OCI-LY1 (cell line): ENCODE measurements around the gene EML6.

ENCODE experiments used
- H2AFZ ChIP-seq: fragments of 200-600 bp; sonication (generic), shearing (Covaris generic); 2 replicates; pipeline ENCODE4 v1.6.0; 2014; ENCODE audit warnings: antibody characterized with exemption, mild to moderate bottlenecking, low read length
- H3F3A ChIP-seq: fragments of 200-600 bp; sonication (generic), shearing (Covaris generic); 2 replicates; pipeline ENCODE4 v1.6.0; 2014; ENCODE audit warnings: mild to moderate bottlenecking, antibody characterized with exemption, low read length, moderate library complexity; ENCODE audit not compliant: insufficient read depth
- H3K27ac ChIP-seq: fragments of 200-600 bp; sonication (generic); 2 replicates; pipeline ENCODE4 v1.5.1; 2014; ENCODE audit warnings: low read length, mixed run types, mild to moderate bottlenecking, low read depth; ENCODE audit not compliant: poor library complexity, severe bottlenecking
- H3K27me3 ChIP-seq: fragments of 200-600 bp; sonication (generic); 2 replicates; pipeline ENCODE4 v1.6.0; 2014; ENCODE audit warnings: antibody characterized with exemption, mild to moderate bottlenecking, low read length, moderate library complexity; ENCODE audit not compliant: insufficient read depth
- H3K36me3 ChIP-seq: fragments of 200-600 bp; sonication (generic); 2 replicates; pipeline ENCODE4 v1.6.1; 2014; ENCODE audit warnings: mild to moderate bottlenecking, antibody characterized with exemption, low read length, moderate library complexity, mixed read lengths; ENCODE audit not compliant: insufficient read depth
- H3K4me1 ChIP-seq: fragments of 200-600 bp; sonication (generic); 2 replicates; pipeline ENCODE4 v1.5.1; 2014; ENCODE audit warnings: mild to moderate bottlenecking, low read length, moderate library complexity; ENCODE audit not compliant: insufficient read depth, severe bottlenecking
- H3K4me2 ChIP-seq: fragments of 200-600 bp; sonication (generic), shearing (Covaris generic); 2 replicates; pipeline ENCODE4 v1.6.1; 2014; ENCODE audit warnings: low read length
- H3K4me3 ChIP-seq: fragments of 200-600 bp; sonication (generic); 2 replicates; pipeline ENCODE4 v1.5.1; 2014; ENCODE audit warnings: low read length, low read depth, mild to moderate bottlenecking, mixed read lengths; ENCODE audit not compliant: poor library complexity, severe bottlenecking
- H3K79me2 ChIP-seq: fragments of 200-600 bp; shearing (Covaris generic); 2 replicates; pipeline ENCODE4 v1.6.1; 2016; ENCODE audit warnings: mixed run types, low read length, mixed read lengths; ENCODE audit not compliant: insufficient read depth
- H3K9ac ChIP-seq: fragments of 200-600 bp; sonication (generic), shearing (Covaris generic); 2 replicates; pipeline ENCODE4 v1.6.1; 2014; ENCODE audit warnings: mild to moderate bottlenecking, low read length, mixed read lengths
- H3K9me2 ChIP-seq: fragments of 200-600 bp; sonication (generic), shearing (Covaris generic); 2 replicates; pipeline ENCODE4 v1.6.1; 2014; ENCODE audit warnings: low read depth, mild to moderate bottlenecking, low read length, mixed read lengths
- H3K9me3 ChIP-seq: fragments of 200-600 bp; shearing (Covaris generic); 2 replicates; pipeline ENCODE4 v1.6.1; 2014; ENCODE audit warnings: low read length, mixed read lengths
- H4K20me1 ChIP-seq: fragments of 200-600 bp; sonication (generic), shearing (Covaris generic); 2 replicates; pipeline ENCODE4 v1.6.0; 2016; ENCODE audit warnings: mild to moderate bottlenecking, low read length; ENCODE audit not compliant: insufficient read depth
- CTCF ChIP-seq: fragments of 200-600 bp; sonication (generic), shearing (Covaris generic); IDR thresholded peaks from 2 replicates; pipeline ENCODE4 v1.5.1; 2017; ENCODE audit warnings: mild to moderate bottlenecking, antibody characterized with exemption, low read length, moderate library complexity, mixed read lengths
- EZH2 ChIP-seq: fragments of 200-600 bp; sonication (generic), shearing (Covaris generic); IDR thresholded peaks from 2 replicates; pipeline ENCODE4 v1.8.0; 2017; ENCODE audit warnings: borderline replicate concordance, mixed run types, mild to moderate bottlenecking, antibody characterized with exemption, low read length, moderate library complexity, mixed read lengths

Gene EML6

GRCh38 chr2:54728669-54729120 is 5.2 kb downstream of the EML6 start:
- Histone ChIP-seq H3K4me3 (no peak overlapping the region), H3K9ac (no peak overlapping the region), H3K27me3 (no peaks in the 10 kb centered on the region), H3K79me2 (peaks cover 10% of the 10 kb centered on the region; the same call in 1 of the 2 replicates), H3K27ac (no peak overlapping the region), H4K20me1 (no peaks in the 10 kb centered on the region), H3K4me1 (peaks cover 30% of the 10 kb centered on the region), H3F3A (0 out of 2 replicates have a peak, but pooled peaks cover 7% of the 10 kb centered on the region), H3K36me3 (peaks cover 29% of the 10 kb centered on the region), H3K9me2 (no peaks in the 10 kb centered on the region), H2AFZ (no peak overlapping the region), H3K4me2 (no peak overlapping the region), H3K9me3 (no peaks in the 10 kb centered on the region)
- TF ChIP-seq CTCF (no peak), EZH2 (no peak)

GRCh38 chr2:54735636-54736035 is 12.2 kb downstream of the EML6 start:
- H3K4me1 ChIP-seq: peaks cover 25% of the 10 kb centered on the region
- H2AFZ ChIP-seq: no peak overlapping the region

GRCh38 chr2:54738281-54738680 is 14.8 kb downstream of the EML6 start:
- TF ChIP-seq CTCF (no peak), EZH2 (no peak)
- H3K4me2 ChIP-seq: no peak overlapping the region
- no peak overlapping the region for H3K4me3 ChIP-seq
- H3K79me2 ChIP-seq: no peaks in the 10 kb centered on the region
- no peaks in the 10 kb centered on the region for H3F3A ChIP-seq
- no peaks in the 10 kb centered on the region for H4K20me1 ChIP-seq
- peaks cover 26% of the 10 kb centered on the region for H3K4me1 ChIP-seq
- H3K9me3 ChIP-seq: no peaks in the 10 kb centered on the region
- H3K36me3 ChIP-seq: peaks cover 5% of the 10 kb centered on the region; the same call in 1 of the 2 replicates
- H3K27me3 ChIP-seq: no peaks in the 10 kb centered on the region
- H3K9ac ChIP-seq: no peak overlapping the region
- H3K27ac ChIP-seq: no peak overlapping the region
- no peaks in the 10 kb centered on the region for H3K9me2 ChIP-seq
- no peak overlapping the region for H2AFZ ChIP-seq

More at GRCh38 chr2:54735636-54736035, 12.2 kb downstream of the EML6 start:
- no peaks in the 10 kb centered on the region for H3K27me3 ChIP-seq
- no peak overlapping the region for H3K4me3 ChIP-seq
- no peaks in the 10 kb centered on the region for H3K9me2 ChIP-seq
- H3K27ac ChIP-seq: no peak overlapping the region
- no peaks in the 10 kb centered on the region for H3K9me3 ChIP-seq
- H4K20me1 ChIP-seq: no peaks in the 10 kb centered on the region
- no peak overlapping the region for H3K9ac ChIP-seq
- no peak for TF ChIP-seq CTCF
- no peak for TF ChIP-seq EZH2
- H3K4me2 ChIP-seq: no peak overlapping the region
- H3K36me3 ChIP-seq: peaks cover 20% of the 10 kb centered on the region
- H3K79me2 ChIP-seq: no peaks in the 10 kb centered on the region
- no peaks in the 10 kb centered on the region for H3F3A ChIP-seq
